SK-N-MC (cell line): ENCODE data around the gene LRRC75B.

ENCODE experiments used
- EZH2 ChIP-seq: fragments of 200-600 bp; sonication (generic); IDR thresholded peaks from one replicate; pipeline ENCODE4 v1.6.1; 2017; ENCODE audit warnings: antibody characterized with exemption
- FOXP2 ChIP-seq: optimal IDR thresholded peaks from 2 replicates; pipeline ENCODE3; 2011; ENCODE audit warnings: mild to moderate bottlenecking, moderate library complexity; ENCODE audit not compliant: insufficient read depth; ENCODE audit errors: extremely low read length, control extremely low read depth
- POLR2AphosphoS5 ChIP-seq: IDR thresholded peaks from 2 replicates; pipeline ENCODE4 v1.6.1; 2012; ENCODE audit warnings: mild to moderate bottlenecking, low read depth, low read length, borderline replicate concordance

DNA sequence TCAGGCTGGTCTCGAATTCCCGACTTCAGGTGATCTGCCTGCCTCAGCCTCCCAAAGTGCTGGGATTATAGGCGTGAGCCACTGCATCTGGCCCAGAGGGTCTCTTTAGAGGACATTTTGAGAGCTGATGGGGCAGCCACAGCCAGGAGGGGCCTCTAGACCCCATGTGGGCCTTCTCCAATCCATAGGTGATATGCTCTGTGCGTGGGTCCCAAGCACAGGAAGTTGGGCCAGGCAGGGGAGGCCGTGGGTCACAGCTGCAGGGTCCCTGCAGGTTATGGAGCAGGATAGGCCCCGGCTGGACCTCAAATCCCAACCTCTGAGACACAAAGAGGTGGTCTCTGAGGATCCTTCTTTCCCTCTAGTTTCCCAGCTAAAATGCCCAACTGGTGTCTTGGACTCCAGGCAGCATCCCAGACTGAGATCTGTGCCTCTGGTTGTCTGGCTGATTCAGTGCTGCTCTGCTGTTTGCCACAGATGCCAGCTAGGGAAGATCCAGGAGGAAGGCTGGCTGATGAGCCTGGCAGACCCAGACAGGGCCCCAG lies 1.5 kb downstream of the LRRC75B start:
- no peak for TF ChIP-seq EZH2
- no peak for TF ChIP-seq POLR2AphosphoS5
- no peak for TF ChIP-seq FOXP2
